GM12878 (cell line): Measurements from ENCODE around the gene GGT6. TPM values are rescaled to one million over a fixed set of nuclear protein-coding genes. Genes with fewer than 3 reads are reported as not detected.
A peak's percentile ranks its signal among the peaks of the same experiment; 100 is the strongest.

ENCODE experiments used
- ATAC-seq: fragments of 200-7000 bp; cut with Tn5 transposase; 3 replicates; pipeline ENCODE4 v1.9.1; 2020; ENCODE audit warnings: mild to moderate bottlenecking, moderate library complexity
- BruUV-seq: library from RNA; stranded (reverse); fragments of 400-500 nt; replicated peaks from 2 replicates; lab custom pipeline; 2021; lab: Mats Ljungman, UMichigan
- CTCF ChIA-PET: fragments of 300-600 bp; sonication (Branson Sonifier 250); formaldehyde crosslinking; extraction: SDS; loops from one replicate; lab custom pipeline; 2021; ENCODE audit warnings: inconsistent platforms; lab: Yijun Ruan, JAX
- POLR2A ChIA-PET: fragments of 350-600 bp; formaldehyde crosslinking; extraction: SDS; loops from one replicate; lab custom pipeline; 2021; ENCODE audit warnings: inconsistent platforms; lab: Charles Lee
- RAD21 ChIA-PET: fragments of 300-600 bp; sonication (Branson Sonifier 250); formaldehyde crosslinking; loops from one replicate; lab custom pipeline; 2023; ENCODE audit warnings: antibody characterized with exemption; ENCODE audit not compliant: unreplicated experiment; lab: Charles Lee
- SMC1A ChIA-PET: fragments of 300-600 bp; sonication (Branson Sonifier 250); formaldehyde crosslinking; loops from one replicate; lab custom pipeline; 2023; ENCODE audit not compliant: unreplicated experiment, uncharacterized antibody; lab: Charles Lee
- DNase-seq: peaks from one replicate; pipeline ENCODE4 v3.0.0-alpha.2; 2011; ENCODE audit warnings: low read depth, low spot score
- FAIRE-seq: peaks from 3 replicates; lab custom pipeline; 2011; peaks lifted over from hg19 to GRCh38; lab: Jason Lieb, UNC
- H2AFZ ChIP-seq: 2 replicates; pipeline ENCODE4 v1.6.0; 2011; ENCODE audit warnings: low read depth, low read length, control low read depth; ENCODE audit not compliant: control insufficient read depth
- H3K27ac ChIP-seq: 2 replicates; pipeline ENCODE4 v1.5.1; 2011; ENCODE audit warnings: control low read depth; ENCODE audit not compliant: control insufficient read depth, insufficient read depth
- H3K27me3 ChIP-seq, 2 experiments: replicated peaks in 1 of 2; 2 replicates each; pipeline versions ENCODE4 v1.6.0 to v1.6.1; 2011; ENCODE audit warnings: low read length in 1 of 2; ENCODE audit not compliant: control insufficient read depth in 2 of 2, insufficient read depth in 2 of 2
- H3K36me3 ChIP-seq, 2 experiments: 2 replicates each; pipeline ENCODE4 v1.5.1; 2011; ENCODE audit warnings: low read length in 1 of 2; ENCODE audit not compliant: control insufficient read depth in 2 of 2, insufficient read depth in 2 of 2
- H3K4me1 ChIP-seq: 2 replicates; pipeline ENCODE4 v1.6.1; 2011; ENCODE audit warnings: mild to moderate bottlenecking, low read length, moderate library complexity, mixed read lengths; ENCODE audit not compliant: control insufficient read depth, insufficient read depth
- H3K4me2 ChIP-seq: 2 replicates; pipeline ENCODE4 v1.6.0; 2011; ENCODE audit warnings: control low read depth; ENCODE audit not compliant: control insufficient read depth, insufficient read depth
- H3K4me3 ChIP-seq: fragments of 200-600 bp; sonication (generic); 2 replicates; pipeline ENCODE4 v1.5.1; 2016
- H3K79me2 ChIP-seq: 2 replicates; pipeline ENCODE4 v1.6.0; 2011; ENCODE audit warnings: low read length; ENCODE audit not compliant: control insufficient read depth, insufficient read depth
- H3K9ac ChIP-seq: 2 replicates; pipeline ENCODE4 v1.8.0; 2011; ENCODE audit warnings: low read length, control low read depth, mixed read lengths; ENCODE audit not compliant: control insufficient read depth, insufficient read depth
- H3K9me3 ChIP-seq: replicated peaks from 3 replicates; pipeline ENCODE4 v1.5.1; 2011; ENCODE audit warnings: mild to moderate bottlenecking, low read length; ENCODE audit not compliant: control insufficient read depth, insufficient read depth
- H4K20me1 ChIP-seq: 2 replicates; pipeline ENCODE4 v1.6.0; 2011; ENCODE audit not compliant: control insufficient read depth, insufficient read depth
- CTCF ChIP-seq, 3 experiments: IDR thresholded peaks in 2 of 3; conservative IDR thresholded peaks in 1 of 3; 2 replicates each; pipeline ENCODE4 v1.5.1; 2011; ENCODE audit warnings: low read depth in 3 of 3, low read length in 3 of 3, mild to moderate bottlenecking in 3 of 3, control low read depth in 2 of 3, moderate library complexity in 2 of 3, inconsistent platforms in 1 of 3, mixed read lengths in 1 of 3; ENCODE audit not compliant: control insufficient read depth in 2 of 3, insufficient read depth in 1 of 3; ENCODE audit errors: extremely low read depth in 1 of 3
- MTA2 ChIP-seq: fragments of 450-650 bp; IDR thresholded peaks from 2 replicates; pipeline ENCODE4 v1.6.1; 2016; ENCODE audit warnings: low read depth, mild to moderate bottlenecking, moderate library complexity
- RAD21 ChIP-seq: IDR thresholded peaks from 2 replicates; pipeline ENCODE4 v1.6.1; 2011; ENCODE audit warnings: mild to moderate bottlenecking, low read depth, low read length, moderate library complexity; ENCODE audit not compliant: insufficient read depth
- RBBP5 ChIP-seq: fragments of 200-600 bp; sonication (generic); conservative IDR thresholded peaks from 2 replicates; pipeline ENCODE4 v1.6.1; 2016
- SMC3 ChIP-seq: IDR thresholded peaks from 2 replicates; pipeline ENCODE4 v1.6.1; 2011; ENCODE audit warnings: low read length, improper control_type of control experiment, borderline replicate concordance
- YY1 ChIP-seq: IDR thresholded peaks from 2 replicates; pipeline ENCODE4 v1.6.1; 2011; ENCODE audit warnings: low read depth, mild to moderate bottlenecking, low read length
- WGBS: methylation state at CpG from one replicate; pipeline ENCODE4 v1.1.6; 2016; ENCODE audit warnings: low lambda C conversion rate; ENCODE audit not compliant: insufficient replicate concordance, insufficient coverage; ENCODE audit errors: missing lambda C conversion rate; 5-methylcytosine and 5-hydroxymethylcytosine counted together
- in situ Hi-C: fragments of 300-500 bp; cut with MboI; formaldehyde crosslinking; loops from 9 replicates; pipeline ENCODE4 v1.14.3; 2018; ENCODE audit warnings: mixed read lengths
- intact Hi-C: fragments of 100-400 bp; cut with micrococcal nuclease; formaldehyde crosslinking; loops from one replicate; pipeline ENCODE4 v1.14.2; 2022; ENCODE audit not compliant: unreplicated experiment
- polyA plus RNA-seq, 11 experiments: library from polyadenylated mRNA; depleted of rRNA in 4 of 11; unstranded in 6 of 11; stranded (reverse) in 5 of 11; fragments of >200 nt; fragmentation: Nextera tagmentation in 4 of 11; fragmentation: Illumina TruSeq in 1 of 11; extraction: Ambion mirVana in 4 of 11; extraction: Trizol in 1 of 11; gene quantifications; 1 replicate in 1 of 11; 2 replicates in 10 of 11; pipeline versions ENCODE4 v1.2.1 to v1.2.3, GENCODE V29; 2011 to 2016; ENCODE audit warnings: inconsistent platforms in 2 of 11, missing spikeins in 2 of 11, low read depth in 1 of 11
- total RNA-seq, 4 experiments: library from RNA; depleted of rRNA in 3 of 4; stranded (reverse); fragments of >200 nt in 3 of 4; fragmentation: Illumina TruSeq in 1 of 4; extraction: Trizol in 1 of 4; gene quantifications; 2 replicates each; pipeline versions ENCODE4 v1.2.1 to v1.2.3, GENCODE V29; 2013 to 2021
- TF ChIP-seq, protein P1 (sequence below): fragments of 450-650 bp; IDR thresholded peaks from 2 replicates; pipeline ENCODE4 v1.6.1; 2016; ENCODE audit warnings: mild to moderate bottlenecking, moderate library complexity, borderline replicate concordance

Gene GGT6
- total and polyA plus RNA-seq, 10 of the 15 experiments (the other 5 are each of a cell fraction or from before 2014, with no cell fraction given) = 0.01 to 0.26 (median 0.13) TPM; not detected in 5

DNA sequence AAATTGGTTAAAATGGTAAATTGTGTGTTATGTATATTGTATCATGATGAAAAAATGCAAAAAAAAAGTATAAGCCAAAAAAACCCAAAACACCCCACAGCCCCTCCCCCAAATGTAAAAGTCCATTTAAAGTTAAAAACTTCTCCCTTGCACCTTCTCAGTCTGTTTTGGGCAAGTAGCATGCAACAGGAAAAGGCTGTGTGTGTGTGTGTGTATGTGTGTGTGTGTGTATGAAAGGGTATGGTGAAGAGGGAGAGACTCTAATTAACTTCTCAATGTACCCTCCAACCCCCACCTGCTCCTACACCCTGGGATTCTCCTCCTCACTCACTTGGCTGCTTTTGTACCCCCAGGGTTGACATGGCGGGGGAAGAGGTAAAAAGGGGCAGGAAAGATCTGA, 9.2 kb upstream of the GGT6 start (continued):
- TF ChIP-seq, protein P1, sequence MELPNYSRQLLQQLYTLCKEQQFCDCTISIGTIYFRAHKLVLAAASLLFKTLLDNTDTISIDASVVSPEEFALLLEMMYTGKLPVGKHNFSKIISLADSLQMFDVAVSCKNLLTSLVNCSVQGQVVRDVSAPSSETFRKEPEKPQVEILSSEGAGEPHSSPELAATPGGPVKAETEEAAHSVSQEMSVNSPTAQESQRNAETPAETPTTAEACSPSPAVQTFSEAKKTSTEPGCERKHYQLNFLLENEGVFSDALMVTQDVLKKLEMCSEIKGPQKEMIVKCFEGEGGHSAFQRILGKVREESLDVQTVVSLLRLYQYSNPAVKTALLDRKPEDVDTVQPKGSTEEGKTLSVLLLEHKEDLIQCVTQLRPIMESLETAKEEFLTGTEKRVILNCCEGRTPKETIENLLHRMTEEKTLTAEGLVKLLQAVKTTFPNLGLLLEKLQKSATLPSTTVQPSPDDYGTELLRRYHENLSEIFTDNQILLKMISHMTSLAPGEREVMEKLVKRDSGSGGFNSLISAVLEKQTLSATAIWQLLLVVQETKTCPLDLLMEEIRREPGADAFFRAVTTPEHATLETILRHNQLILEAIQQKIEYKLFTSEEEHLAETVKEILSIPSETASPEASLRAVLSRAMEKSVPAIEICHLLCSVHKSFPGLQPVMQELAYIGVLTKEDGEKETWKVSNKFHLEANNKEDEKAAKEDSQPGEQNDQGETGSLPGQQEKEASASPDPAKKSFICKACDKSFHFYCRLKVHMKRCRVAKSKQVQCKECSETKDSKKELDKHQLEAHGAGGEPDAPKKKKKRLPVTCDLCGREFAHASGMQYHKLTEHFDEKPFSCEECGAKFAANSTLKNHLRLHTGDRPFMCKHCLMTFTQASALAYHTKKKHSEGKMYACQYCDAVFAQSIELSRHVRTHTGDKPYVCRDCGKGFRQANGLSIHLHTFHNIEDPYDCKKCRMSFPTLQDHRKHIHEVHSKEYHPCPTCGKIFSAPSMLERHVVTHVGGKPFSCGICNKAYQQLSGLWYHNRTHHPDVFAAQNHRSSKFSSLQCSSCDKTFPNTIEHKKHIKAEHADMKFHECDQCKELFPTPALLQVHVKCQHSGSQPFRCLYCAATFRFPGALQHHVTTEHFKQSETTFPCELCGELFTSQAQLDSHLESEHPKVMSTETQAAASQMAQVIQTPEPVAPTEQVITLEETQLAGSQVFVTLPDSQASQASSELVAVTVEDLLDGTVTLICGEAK = no peak

GRCh38 chr17:4566785-4567184, 6.4 kb upstream of the GGT6 start:
- Histone ChIP-seq H3K4me3 (no peak overlapping the region), H2AFZ (no peak overlapping the region), H3K79me2 (no peaks in the 10 kb centered on the region), H3K27me3 (no peaks in the 10 kb centered on the region), H3K36me3 (no peaks in the 10 kb centered on the region), H3K27ac (no peak overlapping the region), H3K4me1 (peaks cover 20% of the 10 kb centered on the region), H4K20me1 (no peaks in the 10 kb centered on the region), H3K4me2 (no peak overlapping the region), H3K9me3 (no peaks in the 10 kb centered on the region; the same call in 1 of the 3 replicates)
- 1% methylated on average over 5 of the region's 5 CpGs for WGBS
- no TSS peak for BruUV-seq
- no peak for DNase-seq
- intact Hi-C loops = loop anchor here (1.0 to 10.0 kb wide), 3 partner anchors 60 to 322 kb away; no protein-coding TSS in a partner anchor
- peak; percentile 75 for ATAC-seq
- ChIA-PET SMC1A (interaction anchor here (0.7 to 2.1 kb wide), 11 partner anchors 31 to 336 kb away, joined by 3 to 31 read pairs (median 3); partner anchors contain the start of genes CHRNE and PELP1), CTCF (interaction anchor here (0.6 to 6.3 kb wide), 49 partner anchors 12 to 496 kb away, joined by 3 to 135 read pairs (median 4); partner anchors contain the start of genes C17orf107, CHRNE and MYBBP1A), RAD21 (interaction anchor here (0.5 to 2.2 kb wide), 9 partner anchors 10 to 304 kb away, joined by 3 to 24 read pairs (median 4); no protein-coding TSS in a partner anchor)
- TF ChIP-seq SMC3 (peak; percentile 77), RAD21 (peak; percentile 78), RBBP5 (no peak), YY1 (0 out of 2 replicates have a peak, but pooled peaks have one; percentile 10), MTA2 (no peak), CTCF (IDR thresholded peaks at IDR 0.05 in 2 of 3, conservative IDR thresholded peaks at IDR 0.05 in 1 of 3; ENCODE audit: control insufficient read depth in 2 of 3, extremely low read depth in 1 of 3, insufficient read depth in 1 of 3, low read depth in 3 of 3, low read length in 3 of 3) (peak; percentile 61 to 79 (median 78))
- TF ChIP-seq, all 136 proteins: peak for 4
- no peak overlapping the region for H3K9ac ChIP-seq
- FAIRE-seq = peak; percentile 88
- in situ Hi-C loops = loop anchor here (5.0 kb wide), 1 partner anchor 56 kb away; no protein-coding TSS in a partner anchor
- POLR2A ChIA-PET = interaction anchor here (0.6 to 0.8 kb wide), 2 partner anchors 12 to 69 kb away, joined by 3 read pairs; partner anchors contain the start of gene MYBBP1A
